Epithelial cell of esophagus (primary cell): ENCODE results near the gene BLMH.

Experiments used
- DNase-seq: peaks from one replicate; pipeline ENCODE4 v3.0.0; 2010; ENCODE audit warnings: low read depth
- H3K4me3 ChIP-seq: 2 replicates; pipeline ENCODE4 v1.5.1; 2011; ENCODE audit warnings: mild to moderate bottlenecking, low read length, control low read depth
- TF ChIP-seq, protein P1 (sequence below): IDR thresholded peaks from 2 replicates; pipeline ENCODE4 v1.5.1; 2011; ENCODE audit warnings: low read depth, mild to moderate bottlenecking, low read length, control low read depth, inconsistent platforms; ENCODE audit not compliant: insufficient read depth; ENCODE audit errors: missing control alignments

The BLMH gene

DNA sequence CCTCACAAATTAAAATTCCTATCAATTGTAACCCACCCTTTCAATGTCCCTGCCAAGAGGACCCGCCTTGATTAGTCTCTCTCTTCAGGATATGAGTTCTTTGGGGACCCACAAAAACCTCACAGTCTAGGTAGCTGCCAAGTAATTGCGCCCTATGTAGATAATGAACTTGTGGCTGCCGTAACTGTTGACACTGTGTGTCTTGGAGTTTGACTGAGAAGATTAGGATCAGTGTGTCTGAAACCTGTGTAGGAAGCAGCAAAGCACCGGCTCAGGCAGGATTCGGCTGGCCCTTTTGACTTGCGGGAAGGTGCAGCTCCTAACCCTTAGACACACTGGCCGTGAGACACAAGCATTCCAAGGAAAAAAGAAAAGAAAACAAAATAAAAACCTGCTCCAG is 38.4 kb downstream of the BLMH start:
- H3K4me3 ChIP-seq, result no peak overlapping the region
- TF ChIP-seq, protein P1, sequence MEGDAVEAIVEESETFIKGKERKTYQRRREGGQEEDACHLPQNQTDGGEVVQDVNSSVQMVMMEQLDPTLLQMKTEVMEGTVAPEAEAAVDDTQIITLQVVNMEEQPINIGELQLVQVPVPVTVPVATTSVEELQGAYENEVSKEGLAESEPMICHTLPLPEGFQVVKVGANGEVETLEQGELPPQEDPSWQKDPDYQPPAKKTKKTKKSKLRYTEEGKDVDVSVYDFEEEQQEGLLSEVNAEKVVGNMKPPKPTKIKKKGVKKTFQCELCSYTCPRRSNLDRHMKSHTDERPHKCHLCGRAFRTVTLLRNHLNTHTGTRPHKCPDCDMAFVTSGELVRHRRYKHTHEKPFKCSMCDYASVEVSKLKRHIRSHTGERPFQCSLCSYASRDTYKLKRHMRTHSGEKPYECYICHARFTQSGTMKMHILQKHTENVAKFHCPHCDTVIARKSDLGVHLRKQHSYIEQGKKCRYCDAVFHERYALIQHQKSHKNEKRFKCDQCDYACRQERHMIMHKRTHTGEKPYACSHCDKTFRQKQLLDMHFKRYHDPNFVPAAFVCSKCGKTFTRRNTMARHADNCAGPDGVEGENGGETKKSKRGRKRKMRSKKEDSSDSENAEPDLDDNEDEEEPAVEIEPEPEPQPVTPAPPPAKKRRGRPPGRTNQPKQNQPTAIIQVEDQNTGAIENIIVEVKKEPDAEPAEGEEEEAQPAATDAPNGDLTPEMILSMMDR, result no peak
- DNase-seq, result no peak

DNA sequence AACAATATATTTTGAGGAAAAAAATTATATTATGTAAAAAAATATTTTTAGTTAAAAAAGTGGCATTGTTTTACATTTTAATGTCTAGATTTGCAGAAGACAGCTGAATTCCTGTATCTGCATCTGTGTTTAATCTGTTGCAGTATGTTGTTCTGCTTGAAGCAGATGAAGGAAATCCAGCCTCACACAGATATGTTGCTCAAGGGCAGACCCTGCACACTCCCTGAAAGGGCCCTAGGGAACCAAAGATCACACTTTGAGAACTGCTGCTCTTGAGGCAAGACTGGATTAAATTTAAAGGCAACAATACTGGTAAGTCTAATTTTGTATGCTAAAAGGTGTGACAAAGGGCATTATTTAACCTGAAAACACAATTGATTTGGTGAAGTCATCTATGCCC is 39.8 kb downstream of the BLMH start:
- TF ChIP-seq, protein P1, result no peak
- H3K4me3 ChIP-seq, result no peak overlapping the region
- DNase-seq, result no peak

DNA sequence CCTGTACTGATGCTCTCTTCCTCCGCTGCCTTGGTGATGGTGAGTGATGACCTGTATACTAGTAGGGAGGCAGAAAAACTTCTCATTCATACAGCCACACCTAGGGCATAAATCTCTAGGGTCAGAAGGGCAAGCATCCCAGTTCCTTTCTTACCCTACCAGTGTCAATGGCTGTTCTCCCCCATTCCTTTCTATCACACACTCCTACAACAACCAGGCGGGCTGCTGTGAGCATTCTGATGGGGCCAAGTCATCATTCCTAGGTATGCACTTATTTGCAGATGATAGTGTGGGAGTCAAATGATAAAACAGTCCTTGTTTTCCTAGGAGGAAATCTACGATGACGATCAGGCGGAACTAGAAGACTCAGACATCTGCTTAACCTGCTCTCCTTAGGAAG is 42.3 kb downstream of the BLMH start:
- TF ChIP-seq, protein P1, result no peak
- no peak for DNase-seq

DNA sequence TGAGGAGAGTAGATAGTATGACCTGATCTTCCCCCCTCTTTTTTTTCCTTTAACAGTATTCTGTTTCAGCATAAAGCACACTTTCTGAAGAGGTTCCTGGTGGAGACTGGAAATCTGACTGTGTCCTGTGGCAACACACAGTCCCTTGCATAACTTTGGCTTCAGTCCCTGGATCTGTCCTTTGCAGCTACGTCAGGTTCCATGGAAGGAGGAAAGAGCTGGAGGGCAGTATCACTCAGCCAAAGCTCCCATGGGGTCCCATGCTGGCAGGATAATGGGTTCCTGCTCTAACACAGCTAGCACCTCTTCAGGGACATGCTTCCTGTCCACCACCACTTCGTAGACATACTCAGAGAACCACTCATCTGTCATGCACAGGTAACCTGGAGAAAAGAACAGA is 43.0 kb downstream of the BLMH start:
- DNase-seq, result no peak
- TF ChIP-seq, protein P1, result no peak
- no peak overlapping the region for H3K4me3 ChIP-seq

More for the DNA sequence above, 42.3 kb downstream of the BLMH start:
- no peak overlapping the region for H3K4me3 ChIP-seq

DNA sequence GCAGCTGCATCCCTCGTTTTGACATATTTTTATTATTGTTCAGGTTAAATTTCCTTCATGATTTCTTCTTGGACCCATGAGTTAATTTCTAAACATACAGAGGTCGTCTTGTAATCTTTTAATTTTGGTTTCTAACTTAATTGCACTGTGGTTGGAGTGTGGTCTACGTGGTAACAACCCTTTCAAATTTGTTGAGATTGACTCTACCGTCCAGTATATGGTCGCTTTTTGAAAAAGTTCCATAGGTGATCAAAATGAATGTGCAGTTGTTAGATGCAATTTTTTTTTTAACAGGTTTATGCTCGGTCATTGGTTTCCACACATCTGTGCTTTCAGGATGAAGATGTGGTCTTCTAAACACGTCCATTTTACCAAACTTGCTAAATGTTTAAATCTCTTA is 45.3 kb downstream of the BLMH start:
- no peak for DNase-seq
- H3K4me3 ChIP-seq, result no peak overlapping the region
- TF ChIP-seq, protein P1, result no peak

DNA sequence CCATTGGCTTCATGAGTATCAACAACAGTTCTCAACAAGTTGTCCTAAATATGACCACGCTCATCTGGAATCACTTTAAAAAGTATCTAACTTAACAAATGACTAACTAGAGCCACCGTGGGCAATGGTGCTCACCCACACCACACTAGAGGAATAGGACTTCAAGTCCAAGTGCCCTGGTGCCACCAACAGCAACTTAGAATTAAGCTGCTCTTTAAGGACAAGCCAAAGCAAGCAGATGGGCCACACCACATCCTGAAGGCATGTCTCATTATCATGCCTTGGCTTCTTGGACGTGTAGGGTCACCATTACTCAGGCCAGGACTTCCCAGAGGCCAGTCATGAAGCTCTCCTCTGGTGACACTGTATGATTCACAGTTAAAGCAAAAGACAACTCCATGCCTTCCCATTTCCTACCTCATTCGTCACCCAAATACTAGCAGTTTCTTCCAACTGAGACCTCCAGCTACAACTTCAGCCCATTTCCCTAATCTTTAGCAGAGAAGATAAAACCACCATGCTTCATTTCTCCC is 46.8 kb downstream of the BLMH start:
- DNase-seq, result peak; percentile 74
- TF ChIP-seq, protein P1, result no peak
- H3K4me3 ChIP-seq, result no peak overlapping the region

DNA sequence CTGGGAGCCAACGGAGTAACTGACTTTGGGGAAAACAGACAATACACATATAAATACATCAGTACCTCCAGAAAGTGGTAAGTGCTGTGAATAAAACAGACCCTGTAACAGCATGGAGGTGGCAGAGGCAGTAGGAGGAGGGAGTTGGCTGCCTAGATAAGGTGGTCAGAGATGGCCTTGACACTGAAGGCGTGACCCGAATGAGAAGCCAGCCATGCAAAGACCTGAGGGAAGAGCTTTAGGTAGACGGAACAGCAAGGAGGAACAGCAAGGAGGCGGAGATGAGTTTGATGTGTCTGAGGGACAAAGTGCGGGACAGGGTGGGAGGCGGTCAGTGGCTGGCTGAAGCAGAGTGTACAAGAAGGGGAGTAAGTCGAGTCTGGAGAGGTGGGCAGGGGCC is 48.2 kb downstream of the BLMH start:
- no peak overlapping the region for H3K4me3 ChIP-seq
- TF ChIP-seq, protein P1, result no peak
- no peak for DNase-seq
